GM11168 (cell line): Measurements from ENCODE around the gene AGAP4.
"Not testable (repeated sequence)": the region's sequence is repeated elsewhere in the genome, so short reads cannot be mapped to it uniquely, and the experiment has no call there.

ENCODE experiments used
- in situ Hi-C: fragments of 300-500 bp; cut with MboI; formaldehyde crosslinking; loops from one replicate; pipeline ENCODE4 v1.12.0; 2022; ENCODE audit warnings: low sequenced_read_pairs; ENCODE audit not compliant: unreplicated experiment

Gene AGAP4

DNA sequence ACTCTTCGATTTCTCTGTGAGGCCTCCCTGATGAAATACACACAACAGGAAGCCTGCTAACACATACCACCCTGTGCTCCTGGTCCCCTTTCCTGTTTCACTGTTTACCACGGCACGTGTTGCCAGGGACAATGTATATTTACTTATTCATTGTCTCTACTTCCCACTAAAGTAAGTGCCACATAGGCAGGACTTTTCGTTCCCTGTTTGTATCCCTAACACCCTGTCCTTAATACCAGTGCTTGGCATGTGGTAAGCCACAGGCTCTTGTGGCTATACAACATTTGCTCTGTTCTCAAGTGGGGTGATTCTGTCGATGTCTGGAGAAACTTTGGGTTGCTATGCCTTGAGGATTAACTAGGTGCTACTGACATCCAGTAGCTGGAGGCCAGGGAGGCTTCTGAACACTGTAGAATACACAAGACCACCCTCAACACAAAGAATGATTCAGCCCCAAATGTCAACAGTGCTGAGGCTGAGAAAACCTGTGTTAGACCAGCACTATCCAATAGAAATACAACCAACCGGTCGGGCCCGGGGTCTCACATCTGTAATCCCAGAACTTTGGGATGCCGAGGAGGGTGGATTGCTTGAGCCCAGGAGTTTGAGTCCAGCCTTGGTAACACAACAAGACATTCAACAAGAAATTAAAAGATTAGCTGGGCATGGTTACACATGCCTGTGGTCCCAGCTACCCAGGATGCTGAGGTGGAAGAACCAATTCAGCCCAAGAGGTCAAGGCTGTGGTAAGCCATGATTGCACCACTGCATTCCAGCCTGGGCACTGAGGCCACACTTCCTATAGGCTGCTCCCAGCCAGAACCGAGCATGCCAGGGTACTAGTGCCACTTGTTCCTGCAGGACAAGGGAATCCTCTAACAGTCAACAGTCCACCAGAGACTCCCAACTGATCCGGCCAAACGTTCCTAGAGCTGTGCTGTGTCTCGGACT lies 44.0 kb downstream of the AGAP4 start:
- in situ Hi-C loops = loop anchor here (25.0 kb wide), 1 partner anchor 559 kb away; no protein-coding TSS in a partner anchor

DNA sequence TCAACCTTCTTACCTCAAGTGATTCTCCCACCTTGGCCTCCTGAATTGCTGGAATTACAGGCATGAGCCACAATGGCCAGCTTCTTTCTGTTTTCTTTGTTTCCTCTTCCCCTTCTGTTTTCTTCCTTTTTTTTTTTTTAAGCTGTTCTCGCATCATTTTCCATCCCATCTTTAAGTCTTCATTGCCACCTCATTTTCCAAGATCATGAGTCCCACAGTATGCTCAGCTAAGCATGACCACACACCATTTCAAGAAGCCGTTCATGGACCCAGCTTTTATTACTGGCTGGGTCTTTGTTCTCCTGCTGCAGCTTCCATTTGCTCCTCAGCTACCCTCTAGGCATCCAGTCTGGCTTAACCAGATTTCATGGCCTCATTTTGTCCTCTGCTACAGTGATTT lies 52.5 kb downstream of the AGAP4 start:
- in situ Hi-C loops = not testable (repeated sequence)

DNA sequence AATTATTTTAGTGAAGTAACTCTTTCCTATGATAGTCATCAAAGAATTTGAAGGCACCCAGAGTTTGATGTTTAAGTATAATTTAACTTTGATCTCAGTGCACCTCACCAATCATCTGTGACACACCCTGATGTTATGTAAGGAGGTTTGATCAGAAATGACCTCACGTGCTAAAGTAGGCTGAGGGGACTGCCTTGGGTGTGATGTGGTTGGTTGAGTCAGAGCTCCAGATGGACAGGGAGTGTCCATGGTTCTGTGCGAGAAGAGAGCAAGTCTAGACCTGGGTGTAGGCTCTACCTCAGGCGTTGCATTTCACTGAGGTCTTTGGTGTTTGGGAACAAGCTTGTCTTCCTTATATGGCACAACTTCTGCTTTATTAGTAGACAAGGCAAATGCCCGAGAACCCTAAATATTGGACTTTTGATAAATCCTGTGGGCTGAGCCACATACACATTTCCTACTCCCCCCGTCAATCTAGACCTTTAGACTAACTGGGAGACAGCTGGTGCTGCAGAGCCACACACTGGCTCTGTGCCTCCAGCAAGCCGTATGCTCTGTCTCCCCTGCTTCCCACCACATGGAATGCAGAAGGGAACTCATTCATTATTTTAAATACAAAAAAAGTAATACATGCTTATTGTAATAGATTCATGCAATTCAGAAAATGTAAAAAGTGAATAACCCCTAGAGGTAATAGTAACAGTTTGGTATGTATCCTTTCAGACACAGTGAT lies 56.4 kb downstream of the AGAP4 start:
- in situ Hi-C loops = not testable (repeated sequence)

DNA sequence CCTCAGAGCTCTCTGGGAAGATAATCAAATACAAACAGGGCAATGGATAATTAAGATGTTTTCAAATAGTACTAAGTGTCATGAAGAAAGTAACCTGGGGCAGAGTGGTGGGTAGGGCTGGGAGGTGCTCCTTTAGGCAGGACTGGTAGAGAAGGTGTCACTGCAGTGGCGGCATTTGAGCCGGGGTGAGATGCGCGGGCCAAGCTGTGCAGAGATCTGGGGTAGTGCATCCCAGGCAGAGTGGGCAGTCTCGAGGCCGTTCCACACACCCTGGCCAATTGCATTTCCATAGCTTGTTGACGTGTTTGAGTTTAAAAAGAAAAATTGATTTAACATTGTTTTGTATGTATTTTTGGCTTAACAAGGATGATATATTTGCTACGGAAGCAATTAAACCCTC lies 57.3 kb downstream of the AGAP4 start:
- in situ Hi-C loops = not testable (repeated sequence)

DNA sequence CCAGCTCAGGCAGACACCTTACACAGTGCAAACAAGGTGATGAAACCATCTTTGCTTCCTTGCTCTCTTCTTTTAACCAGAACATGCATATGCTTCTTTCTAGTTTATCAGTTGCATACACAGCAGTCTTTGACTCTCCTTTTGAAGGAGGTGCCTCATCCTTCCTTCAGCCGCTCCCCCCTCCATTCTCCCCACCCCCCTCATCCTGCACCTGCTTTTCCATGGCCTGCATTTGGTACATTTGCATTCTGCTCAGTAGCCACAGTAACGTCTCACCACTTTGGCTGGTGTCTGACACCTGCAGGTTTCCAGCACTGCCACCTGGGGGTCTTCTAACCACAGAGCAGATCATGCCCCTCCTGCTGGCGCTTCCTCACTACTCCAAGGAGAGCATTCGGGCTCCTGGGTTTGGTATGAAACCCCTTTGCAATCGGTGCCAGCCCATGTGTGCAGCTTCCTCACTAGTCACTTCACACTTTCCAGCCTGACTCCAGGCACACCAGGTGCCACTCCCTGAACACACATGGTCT lies 60.0 kb downstream of the AGAP4 start:
- in situ Hi-C loops = not testable (repeated sequence)

DNA sequence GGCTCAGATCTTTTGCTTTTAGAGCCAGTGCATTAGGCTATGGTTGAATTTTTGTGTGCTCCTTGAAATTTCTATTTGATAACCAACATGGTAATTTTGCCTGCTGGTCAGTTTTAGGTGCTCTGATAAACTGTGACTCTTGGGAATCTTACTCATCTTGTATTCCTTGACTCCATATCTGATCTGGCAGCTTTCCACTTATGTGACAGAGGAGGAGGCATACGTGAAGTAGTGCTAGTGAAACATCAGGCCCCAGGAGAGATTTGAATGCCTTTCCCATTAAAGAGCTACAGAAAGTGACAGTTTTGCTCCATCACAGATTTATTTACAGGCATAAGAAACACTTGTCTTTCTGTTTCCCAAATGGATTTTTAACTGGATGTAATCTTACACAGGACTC lies 61.1 kb downstream of the AGAP4 start:
- in situ Hi-C loops = not testable (repeated sequence)
